CD4-positive, alpha-beta T cell treated with Interleukin-1 beta for 1 hour (primary cell): ENCODE results near the gene PEPD.
"Not testable (repeated sequence)": the region's sequence is repeated elsewhere in the genome, so short reads cannot be mapped to it uniquely, and the experiment has no call there.

ENCODE experiments used
- DNase-seq, 2 donors: peaks; one replicate each; pipeline ENCODE4 v3.0.0-alpha.2; 2020 to 2022

The PEPD gene

GRCh38 chr19:33496038-33496895, 25.3 kb downstream of the PEPD start:
- no peak for DNase-seq

GRCh38 chr19:33493401-33494275, 28.0 kb downstream of the PEPD start:
- no peak for DNase-seq

GRCh38 chr19:33492951-33493350, 28.6 kb downstream of the PEPD start:
- DNase-seq = no peak

- DNase-seq = no peak
These were observed 29.5 kb downstream of the PEPD start for GRCh38 chr19:33492090-33492489.

GRCh38 chr19:33490596-33490995, 31.0 kb downstream of the PEPD start:
- not testable (repeated sequence) for DNase-seq

- no peak for DNase-seq
These were observed 31.5 kb downstream of the PEPD start for GRCh38 chr19:33490041-33490451.

- DNase-seq = no peak
These were observed 32.8 kb downstream of the PEPD start for GRCh38 chr19:33488826-33489225.

GRCh38 chr19:33487901-33488800, 33.4 kb downstream of the PEPD start:
- DNase-seq = no peak

- no peak for DNase-seq
These were observed 34.4 kb downstream of the PEPD start for GRCh38 chr19:33486936-33487811.

GRCh38 chr19:33486407-33486806, 35.2 kb downstream of the PEPD start:
- no peak for DNase-seq

- no peak for DNase-seq
These were observed 37.3 kb downstream of the PEPD start for GRCh38 chr19:33484226-33484774.

GRCh38 chr19:33482476-33482875, 39.1 kb downstream of the PEPD start:
- DNase-seq = no peak

GRCh38 chr19:33481863-33482262, 39.7 kb downstream of the PEPD start:
- DNase-seq = no peak

GRCh38 chr19:33479570-33479969, 42.0 kb downstream of the PEPD start:
- not testable (repeated sequence) for DNase-seq

- no peak for DNase-seq
These were observed 43.8 kb downstream of the PEPD start for GRCh38 chr19:33477781-33478180.

GRCh38 chr19:33476151-33476707, 45.4 kb downstream of the PEPD start:
- no peak for DNase-seq

GRCh38 chr19:33473653-33474305, 47.8 kb downstream of the PEPD start:
- no peak for DNase-seq

GRCh38 chr19:33472691-33473652, 48.6 kb downstream of the PEPD start:
- no peak for DNase-seq

- DNase-seq = no peak
These were observed 49.4 kb downstream of the PEPD start for GRCh38 chr19:33472226-33472625.
